H1 (cell line): ENCODE results near the gene DPM3. TPM values are rescaled to one million over a fixed set of nuclear protein-coding genes. Genes with fewer than 3 reads are reported as not detected.
A peak's percentile ranks its signal among the peaks of the same experiment; 100 is the strongest.

Source experiments
- CTCF ChIA-PET: fragments of 300-600 bp; sonication (Branson Sonifier 250); formaldehyde crosslinking; loops from one replicate; lab custom pipeline; 2021; ENCODE audit not compliant: partially characterized antibody; lab: Charles Lee
- POLR2A ChIA-PET: fragments of 300-600 bp; sonication (Branson Sonifier 250); formaldehyde crosslinking; loops from one replicate; lab custom pipeline; 2021; ENCODE audit warnings: inconsistent platforms; ENCODE audit not compliant: partially characterized antibody; lab: Charles Lee
- DNase-seq, 2 experiments: peaks; one replicate each; pipeline versions ENCODE4 v3.0.0 to v3.0.0-alpha.2; 2010 to 2022; ENCODE audit warnings: low spot score in 2 of 2, low read depth in 1 of 2, mixed read lengths in 1 of 2
- FAIRE-seq: peaks from 2 replicates; lab custom pipeline; 2011; peaks lifted over from hg19 to GRCh38; lab: Jason Lieb, UNC
- H2AFZ ChIP-seq: 2 replicates; pipeline ENCODE4 v1.8.1; 2012; ENCODE audit warnings: low read length, inconsistent platforms
- H2AK5ac ChIP-seq: 2 replicates; pipeline ENCODE4 v1.6.1; 2013; ENCODE audit warnings: low read depth, low read length
- H2BK120ac ChIP-seq: replicated peaks from 2 replicates; pipeline ENCODE3; 2013; ENCODE audit warnings: low read depth, low read length, inconsistent platforms
- H2BK12ac ChIP-seq: 2 replicates; pipeline ENCODE4 v1.6.1; 2013; ENCODE audit warnings: low read depth, low read length
- H2BK15ac ChIP-seq: 2 replicates; pipeline ENCODE4 v1.6.1; 2013; ENCODE audit warnings: low read length
- H2BK20ac ChIP-seq: 2 replicates; pipeline ENCODE4 v1.6.1; 2013; ENCODE audit warnings: low read length
- H2BK5ac ChIP-seq: 2 replicates; pipeline ENCODE4 v1.6.1; 2013; ENCODE audit warnings: low read depth, low read length
- H3K14ac ChIP-seq: 2 replicates; pipeline ENCODE4 v1.6.1; 2013; ENCODE audit warnings: inconsistent platforms; ENCODE audit not compliant: insufficient read length
- H3K18ac ChIP-seq: 2 replicates; pipeline ENCODE4 v1.6.1; 2013; ENCODE audit warnings: low read length; ENCODE audit errors: extremely low read depth
- H3K23ac ChIP-seq: 2 replicates; pipeline ENCODE4 v1.6.1; 2013; ENCODE audit warnings: inconsistent platforms; ENCODE audit not compliant: insufficient read length
- H3K23me2 ChIP-seq: 2 replicates; pipeline ENCODE4 v1.6.1; 2013; ENCODE audit warnings: low read depth, low read length
- H3K27ac ChIP-seq: 2 replicates; pipeline ENCODE4 v1.6.1; 2011; ENCODE audit warnings: low read depth, low read length, inconsistent platforms
- H3K27me3 ChIP-seq, 4 experiments: replicated peaks in 1 of 4; 1 replicate in 1 of 4; 2 replicates in 3 of 4; pipeline versions ENCODE4 v1.6.1 to v1.8.1; 2011 to 2013; ENCODE audit warnings: low read length in 3 of 4, mild to moderate bottlenecking in 3 of 4, inconsistent platforms in 2 of 4, mixed read lengths in 2 of 4, moderate library complexity in 1 of 4; ENCODE audit not compliant: control insufficient read depth in 3 of 4, insufficient read depth in 3 of 4; ENCODE audit errors: extremely low read depth in 1 of 4
- H3K36me3 ChIP-seq, 4 experiments: 2 replicates each; pipeline versions ENCODE4 v1.6.1 to v1.8.1; 2011 to 2013; ENCODE audit warnings: mild to moderate bottlenecking in 4 of 4, low read length in 3 of 4, moderate library complexity in 2 of 4, control low read depth in 1 of 4, inconsistent platforms in 1 of 4; ENCODE audit not compliant: insufficient read depth in 4 of 4, control insufficient read depth in 2 of 4
- H3K4ac ChIP-seq: replicated peaks from 2 replicates; pipeline ENCODE3; 2013; ENCODE audit warnings: low read length, low read depth, mixed read lengths, inconsistent platforms; ENCODE audit not compliant: insufficient read length
- H3K4me1 ChIP-seq, 4 experiments: replicated peaks in 1 of 4; 1 replicate in 1 of 4; 2 replicates in 3 of 4; pipeline versions ENCODE4 v1.6.1 to v1.8.1; 2011 to 2013; ENCODE audit warnings: low read length in 3 of 4, inconsistent platforms in 2 of 4, mixed read lengths in 1 of 4; ENCODE audit not compliant: insufficient read depth in 4 of 4, control insufficient read depth in 3 of 4
- H3K4me2 ChIP-seq, 2 experiments: 2 replicates each; pipeline versions ENCODE4 v1.6.1 to v1.8.1; 2011 to 2013; ENCODE audit warnings: low read depth in 2 of 2, low read length in 2 of 2, control low read depth in 1 of 2, inconsistent platforms in 1 of 2, mild to moderate bottlenecking in 1 of 2; ENCODE audit not compliant: insufficient read depth in 1 of 2
- H3K4me3 ChIP-seq, 4 experiments: fragments of 200-600, 300-600 bp in 1 of 4; sonication (generic), shearing (Covaris generic), sonication (Bioruptor Twin) in 1 of 4; 2 replicates each; pipeline versions ENCODE4 v1.5.1 to v1.8.1; 2011 to 2016; ENCODE audit warnings: low read length in 4 of 4, low read depth in 3 of 4, control low read depth in 2 of 4, inconsistent platforms in 2 of 4, mild to moderate bottlenecking in 2 of 4, mixed read lengths in 1 of 4, moderate library complexity in 1 of 4; ENCODE audit not compliant: insufficient read depth in 2 of 4; ENCODE audit errors: extremely low read depth in 1 of 4
- H3K56ac ChIP-seq: replicated peaks from 2 replicates; pipeline ENCODE3; 2013; ENCODE audit warnings: low read depth, mild to moderate bottlenecking, mixed read lengths, low read length, inconsistent platforms; ENCODE audit not compliant: insufficient read length
- H3K79me1 ChIP-seq: 2 replicates; pipeline ENCODE4 v1.6.1; 2013; ENCODE audit warnings: low read depth, low read length, control low read depth
- H3K79me2 ChIP-seq, 2 experiments: 2 replicates each; pipeline versions ENCODE4 v1.6.1 to v1.8.1; 2012 to 2013; ENCODE audit warnings: low read length in 2 of 2, mild to moderate bottlenecking in 2 of 2, inconsistent platforms in 1 of 2; ENCODE audit not compliant: insufficient read depth in 2 of 2, control insufficient read depth in 1 of 2
- H3K9ac ChIP-seq, 4 experiments: replicated peaks in 1 of 4; 1 replicate in 1 of 4; 2 replicates in 3 of 4; pipeline versions ENCODE4 v1.6.1 to v1.8.1; 2011 to 2013; ENCODE audit warnings: low read depth in 3 of 4, low read length in 3 of 4, control low read depth in 2 of 4, mild to moderate bottlenecking in 2 of 4, moderate library complexity in 2 of 4, inconsistent platforms in 1 of 4; ENCODE audit errors: extremely low read depth in 1 of 4
- H3K9me3 ChIP-seq, 2 experiments: 2 replicates each; pipeline versions ENCODE4 v1.6.1 to v1.8.1; 2012 to 2013; ENCODE audit warnings: mild to moderate bottlenecking in 2 of 2, moderate library complexity in 2 of 2, control low read depth in 1 of 2, inconsistent platforms in 1 of 2, low read depth in 1 of 2, low read length in 1 of 2, mixed read lengths in 1 of 2; ENCODE audit not compliant: insufficient read depth in 2 of 2
- H4K20me1 ChIP-seq, 2 experiments: replicated peaks in 1 of 2; 2 replicates each; pipeline versions ENCODE3 to v1.8.1; 2011 to 2013; ENCODE audit warnings: inconsistent platforms in 2 of 2, low read length in 2 of 2, mild to moderate bottlenecking in 1 of 2; ENCODE audit not compliant: insufficient read depth in 2 of 2, control insufficient read depth in 1 of 2
- H4K5ac ChIP-seq: 2 replicates; pipeline ENCODE4 v1.6.1; 2013; ENCODE audit warnings: low read length, low read depth, mixed read lengths, inconsistent platforms; ENCODE audit not compliant: insufficient read length
- H4K8ac ChIP-seq: 2 replicates; pipeline ENCODE4 v1.8.0; 2013; ENCODE audit warnings: mild to moderate bottlenecking, moderate library complexity, low read length, inconsistent platforms; ENCODE audit not compliant: insufficient read depth; ENCODE audit errors: extremely low read depth
- H4K91ac ChIP-seq: replicated peaks from 2 replicates; pipeline ENCODE3; 2013; ENCODE audit warnings: low read length, mixed read lengths, inconsistent platforms; ENCODE audit not compliant: insufficient read length
- BACH1 ChIP-seq: IDR thresholded peaks from 2 replicates; pipeline ENCODE4 v1.6.1; 2012; ENCODE audit warnings: low read length, improper control_type of control experiment
- CTBP2 ChIP-seq: IDR thresholded peaks from 2 replicates; pipeline ENCODE4 v1.7.0; 2011; ENCODE audit warnings: borderline replicate concordance, mild to moderate bottlenecking, moderate library complexity, mixed read lengths, low read length; ENCODE audit not compliant: insufficient read depth, insufficient read length
- EZH2 ChIP-seq: fragments of 200-600 bp; sonication (generic); IDR thresholded peaks from 2 replicates; pipeline ENCODE4 v1.7.1; 2012; ENCODE audit warnings: low read depth, mild to moderate bottlenecking, moderate library complexity, low read length, inconsistent platforms; ENCODE audit not compliant: severe bottlenecking
- HDAC2 ChIP-seq, 2 experiments: fragments of 300-600 bp in 1 of 2; sonication (generic) in 1 of 2; IDR thresholded peaks; 2 replicates each; pipeline ENCODE4 v1.6.1; 2011 to 2012; ENCODE audit warnings: low read depth in 2 of 2, low read length in 2 of 2, mild to moderate bottlenecking in 2 of 2, moderate library complexity in 2 of 2, borderline replicate concordance in 1 of 2, inconsistent platforms in 1 of 2
- RNF2 ChIP-seq: fragments of 200-900, 300-1000 bp; sonication (generic); IDR thresholded peaks from 2 replicates; pipeline ENCODE4 v1.7.1; 2016; ENCODE audit warnings: borderline replicate concordance, low read depth, mild to moderate bottlenecking, antibody characterized with exemption, low read length; ENCODE audit not compliant: poor library complexity, severe bottlenecking; ENCODE audit errors: missing control alignments
- SAP30 ChIP-seq: fragments of 300-600 bp; sonication (generic); IDR thresholded peaks from 2 replicates; pipeline ENCODE4 v1.7.1; 2012; ENCODE audit warnings: low read length, moderate library complexity, mild to moderate bottlenecking, inconsistent platforms; ENCODE audit not compliant: insufficient read depth, insufficient replicate concordance
- SIN3A ChIP-seq, 2 experiments: IDR thresholded peaks in 1 of 2; conservative IDR thresholded peaks in 1 of 2; 2 replicates each; pipeline ENCODE4 v1.6.1; 2011 to 2012; ENCODE audit warnings: low read length in 2 of 2, improper control_type of control experiment in 1 of 2, low read depth in 1 of 2, mild to moderate bottlenecking in 1 of 2
- SP4 ChIP-seq: IDR thresholded peaks from 2 replicates; pipeline ENCODE4 v1.6.1; 2012; ENCODE audit warnings: low read length, inconsistent platforms
- WGBS, 2 experiments: shearing (Covaris generic) in 1 of 2; methylation state at CpG; one replicate each; pipeline versions ENCODE4 v1.1.6 to v1.1.7; 2013 to 2015; ENCODE audit warnings: low lambda C conversion rate in 2 of 2, mixed read lengths in 2 of 2, inconsistent platforms in 1 of 2, low coverage in 1 of 2, missing lambda C conversion rate in 1 of 2; ENCODE audit not compliant: insufficient replicate concordance in 2 of 2, insufficient coverage in 1 of 2, insufficient read length in 1 of 2; ENCODE audit errors: extremely low coverage in 1 of 2, missing lambda C conversion rate in 1 of 2; 5-methylcytosine and 5-hydroxymethylcytosine counted together
- polyA plus RNA-seq, 7 experiments: library from polyadenylated mRNA; depleted of rRNA in 3 of 7; stranded (reverse) in 5 of 7; unstranded in 2 of 7; fragments of >200 nt in 5 of 7; fragments of 200-250 nt in 2 of 7; gene quantifications; 1 replicate in 5 of 7; 2 replicates in 1 of 7; 4 replicates in 1 of 7; pipeline versions ENCODE4 v1.2.1 to v1.2.3, GENCODE V29; 2011 to 2013; ENCODE audit warnings: missing spikeins in 2 of 7, mixed read lengths in 2 of 7
- total RNA-seq: library from RNA; stranded (reverse); fragmentation: NEBNext Ultra II Directional; extraction: Animal tissue kit (Norgen Biotek cat#: 25700); gene quantifications from 2 replicates; pipeline ENCODE4 v1.2.1, GENCODE V29; 2021
- TF ChIP-seq, protein P1 (sequence below): IDR thresholded peaks from 2 replicates; pipeline ENCODE4 v1.6.1; 2011; ENCODE audit warnings: low read length, improper control_type of control experiment

DPM3 gene
- total and polyA plus RNA-seq, 2 of the 8 experiments (the other 6 are each of a cell fraction or from before 2014, with no cell fraction given): 44.8 to 227 TPM

DNA sequence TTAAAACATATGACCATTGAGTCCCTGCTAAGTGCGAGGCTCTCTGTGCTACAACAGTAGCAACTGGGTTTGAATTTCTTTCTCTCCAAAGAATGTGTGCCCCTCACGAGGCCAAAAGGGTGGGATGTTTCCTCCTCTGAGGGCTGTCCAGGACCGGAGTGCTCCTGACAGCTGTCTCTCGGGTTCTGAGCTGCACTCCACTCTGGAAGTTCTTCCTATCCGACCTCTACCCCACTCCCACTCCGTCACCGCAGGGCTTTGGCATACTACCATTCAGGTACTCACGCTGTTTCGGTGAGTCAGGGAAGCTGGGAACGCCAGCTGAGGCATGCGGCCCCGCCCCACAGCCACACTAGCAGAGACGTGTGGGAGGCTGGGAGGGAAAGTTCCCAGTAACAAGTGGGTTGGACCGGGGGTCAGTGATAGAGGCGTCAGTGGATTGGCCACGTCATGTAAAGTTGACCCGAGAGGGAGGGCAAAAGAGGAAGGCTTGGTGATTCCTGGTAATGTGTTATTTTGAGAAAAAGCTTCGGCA, 5.4 kb downstream of the DPM3 start:
- H3K27me3 ChIP-seq: no peaks in the 10 kb centered on the region; a peak in 1 of 7 replicates
- H3K36me3 ChIP-seq: peaks cover 0 to 4% (median under 1%) of the 10 kb centered on the region in 4 experiments; a peak in 2 of 8 replicates
- peaks cover 6 to 29% (median 12%) of the 10 kb centered on the region in 4 experiments for H3K4me1 ChIP-seq
- ChIA-PET CTCF (interaction anchor here (0.6 to 14.2 kb wide), 6 partner anchors 10 to 75 kb away, joined by 3 to 187 read pairs (median 6); partner anchors contain the start of genes KRTCAP2 and TRIM46), POLR2A (interaction anchor here (0.6 to 2.4 kb wide), 14 partner anchors 9 to 91 kb away, joined by 3 to 14 read pairs (median 4); partner anchors contain the start of genes KRTCAP2, MTX1 and THBS3)
- peak overlapping the region; percentile 97 for H4K5ac ChIP-seq
- no peak overlapping the region for H2BK15ac ChIP-seq
- H3K9ac ChIP-seq: peak overlapping the region in 3 of 4 experiments; percentile 60 to 71 (median 63); a peak in 5 of 7 replicates
- H3K23ac ChIP-seq: no peak overlapping the region
- no peak overlapping the region for H2BK20ac ChIP-seq
- peak overlapping the region; percentile 67 to 89 (median 85) for H3K4me3 ChIP-seq
- FAIRE-seq: no peak
- no peak overlapping the region for H2BK120ac ChIP-seq
- H2AFZ ChIP-seq: no peak overlapping the region
- H4K8ac ChIP-seq: no peak overlapping the region
- H2AK5ac ChIP-seq: no peak overlapping the region
- H3K79me1 ChIP-seq: no peaks in the 10 kb centered on the region; the same call in 1 of the 2 replicates
- H2BK5ac ChIP-seq: no peak overlapping the region
- H3K9me3 ChIP-seq: no peaks in the 10 kb centered on the region
- no peak overlapping the region for H3K4ac ChIP-seq
- H3K56ac ChIP-seq: peak overlapping the region; percentile 5
- peaks cover 10% of the 10 kb centered on the region; the same call in 1 of the 2 replicates for H3K23me2 ChIP-seq
- H3K14ac ChIP-seq: no peak overlapping the region
- H4K20me1 ChIP-seq: no peaks in the 10 kb centered on the region
- peak in 1 of 2 experiments; percentile 62 for DNase-seq
- H2BK12ac ChIP-seq: no peak overlapping the region
- H3K79me2 ChIP-seq: peaks cover 0 to 2% of the 10 kb centered on the region in 2 experiments; a peak in 1 of 4 replicates
- 14% methylated on average over 18 of the region's 18 CpGs; no CpG with 5 or more reads in 1 of the 2 experiments for WGBS, 2 experiments
- peak overlapping the region; percentile 79 to 92 for H3K4me2 ChIP-seq
- no peak overlapping the region for H3K18ac ChIP-seq
- H3K27ac ChIP-seq: no peak overlapping the region; the same call in 1 of the 2 replicates
- H4K91ac ChIP-seq: no peak overlapping the region
- TF ChIP-seq SP4: no peak
- no peak for TF ChIP-seq HDAC2 (IDR thresholded peaks at IDR 0.05; ENCODE audit: borderline replicate concordance in 1 of 2, low read depth in 2 of 2, low read length in 2 of 2)
- TF ChIP-seq, protein P1, sequence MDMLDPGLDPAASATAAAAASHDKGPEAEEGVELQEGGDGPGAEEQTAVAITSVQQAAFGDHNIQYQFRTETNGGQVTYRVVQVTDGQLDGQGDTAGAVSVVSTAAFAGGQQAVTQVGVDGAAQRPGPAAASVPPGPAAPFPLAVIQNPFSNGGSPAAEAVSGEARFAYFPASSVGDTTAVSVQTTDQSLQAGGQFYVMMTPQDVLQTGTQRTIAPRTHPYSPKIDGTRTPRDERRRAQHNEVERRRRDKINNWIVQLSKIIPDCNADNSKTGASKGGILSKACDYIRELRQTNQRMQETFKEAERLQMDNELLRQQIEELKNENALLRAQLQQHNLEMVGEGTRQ: no peak
- TF ChIP-seq BACH1: no peak
- no peak for TF ChIP-seq RNF2
- TF ChIP-seq SIN3A (conservative IDR thresholded peaks at IDR 0.05 in 1 of 2, IDR thresholded peaks at IDR 0.05 in 1 of 2; ENCODE audit: low read depth in 1 of 2, low read length in 2 of 2): peak in 1 of 2 experiments; percentile 40; a peak in 2 of 4 replicates
- TF ChIP-seq SAP30: peak; percentile 72
- TF ChIP-seq EZH2: no peak
- no peak for TF ChIP-seq CTBP2
